ENCODE data around the gene DMXL1. TPM values are rescaled to one million over a fixed set of nuclear protein-coding genes. Genes with fewer than 3 reads are reported as not detected.
"Not testable (repeated sequence)": the region's sequence is repeated elsewhere in the genome, so short reads cannot be mapped to it uniquely, and the experiment has no call there.

Gene DMXL1
- total RNA-seq, 1 donor: 21.8 TPM

DNA sequence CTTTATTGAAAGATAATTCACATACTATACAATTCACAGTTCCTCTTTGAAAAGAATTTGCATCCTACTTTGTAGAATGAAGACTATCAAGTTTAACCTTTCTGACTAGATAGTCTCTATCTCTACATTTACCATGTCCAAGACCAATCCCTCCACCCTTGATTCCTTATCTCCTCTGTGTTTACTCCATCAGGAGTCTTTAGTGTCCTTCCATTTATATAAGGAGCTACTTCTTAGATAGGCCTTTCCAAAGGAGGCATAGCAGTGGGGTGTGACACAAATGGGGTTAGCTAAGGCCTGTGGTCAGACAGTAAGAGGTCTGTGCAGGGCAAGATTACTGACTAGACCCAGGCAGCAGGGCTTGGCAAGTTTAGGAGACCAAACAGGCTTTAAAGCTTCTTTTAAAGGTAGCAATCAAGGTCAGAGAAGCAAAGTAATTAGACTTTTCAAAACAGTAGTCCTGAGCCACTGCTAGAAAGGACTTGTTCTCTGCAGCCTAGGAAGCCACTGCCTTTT is 11.1 kb upstream of the DMXL1 start:
- no peak for DNase-seq (ENCODE audit: low read depth in 2 of 3, low spot score in 2 of 3)

DNA sequence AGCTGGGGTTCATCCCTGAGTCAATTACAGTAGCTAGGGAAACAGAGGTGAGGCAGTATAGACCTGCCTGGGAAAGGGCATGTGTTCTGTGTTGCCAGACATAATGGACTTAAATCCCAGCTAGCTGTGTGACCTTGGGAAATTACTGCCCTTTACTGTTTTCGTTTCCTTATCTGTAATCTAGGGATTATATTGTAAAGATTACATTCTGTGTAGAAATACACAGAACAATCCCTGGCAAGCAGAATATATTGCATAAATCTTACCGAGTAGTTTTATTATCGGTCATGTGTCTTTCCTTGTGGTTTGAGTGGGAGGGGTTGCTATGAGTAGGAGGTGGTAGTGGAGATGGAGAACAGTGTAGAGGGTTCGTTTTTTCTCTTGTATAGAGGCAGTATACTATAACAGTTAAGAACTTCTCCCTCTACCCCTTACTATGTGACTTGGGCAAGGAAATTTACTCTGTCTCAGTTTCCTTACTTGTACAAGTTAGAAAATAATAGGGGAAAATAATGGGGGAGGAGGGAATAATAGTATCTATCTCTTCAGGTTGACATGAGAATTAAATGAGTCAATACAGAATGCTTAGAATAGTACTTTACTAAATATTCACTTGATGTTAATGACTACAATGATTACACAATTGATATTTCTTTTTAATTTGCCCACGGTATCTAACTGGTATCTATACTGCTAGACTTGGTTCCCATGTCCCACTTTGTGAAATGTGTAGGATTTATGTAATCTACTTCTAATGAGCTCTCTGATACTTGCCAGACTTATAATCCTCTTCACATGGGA is 7.1 kb upstream of the DMXL1 start:
- peak in 1 of 3 donors; percentile 65 for DNase-seq (ENCODE audit: low read depth in 2 of 3, low spot score in 2 of 3)

DNA sequence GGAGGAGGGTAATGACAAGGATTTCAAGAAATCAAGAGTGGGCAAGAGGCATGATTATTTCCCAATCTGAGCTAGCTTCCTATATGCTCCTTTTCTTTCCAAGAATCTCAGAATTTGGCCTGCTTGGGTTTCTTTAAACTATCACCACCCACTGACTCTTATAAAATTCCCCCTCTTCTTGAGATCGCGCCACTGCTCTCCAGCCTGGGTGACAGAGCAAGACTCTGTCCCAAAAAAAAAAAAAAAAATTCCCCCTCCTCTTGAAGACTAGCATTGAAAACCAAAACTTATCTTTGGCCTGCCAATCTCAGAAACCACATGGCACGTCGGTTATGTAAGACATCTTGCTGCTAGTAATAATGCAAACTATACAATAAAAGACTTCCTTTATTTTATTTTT is 3.4 kb upstream of the DMXL1 start:
- peak in 1 of 3 donors; percentile 13 for DNase-seq (ENCODE audit: low read depth in 2 of 3, low spot score in 2 of 3)

DNA sequence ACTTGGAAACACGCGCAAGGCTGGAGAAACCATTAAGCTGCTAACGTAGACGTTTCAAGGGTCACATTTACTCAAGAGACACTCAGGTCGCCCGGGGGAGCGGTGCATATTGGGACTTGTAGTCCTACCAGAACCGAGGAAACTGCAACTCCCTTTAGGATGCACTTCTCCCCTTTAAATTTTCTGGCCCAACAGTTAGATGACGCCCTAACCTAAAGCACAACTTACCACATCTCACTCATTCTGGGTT is 384 bp upstream of the DMXL1 start:
- DNase-seq (ENCODE audit: low read depth in 2 of 3, low spot score in 2 of 3): no peak

DNA sequence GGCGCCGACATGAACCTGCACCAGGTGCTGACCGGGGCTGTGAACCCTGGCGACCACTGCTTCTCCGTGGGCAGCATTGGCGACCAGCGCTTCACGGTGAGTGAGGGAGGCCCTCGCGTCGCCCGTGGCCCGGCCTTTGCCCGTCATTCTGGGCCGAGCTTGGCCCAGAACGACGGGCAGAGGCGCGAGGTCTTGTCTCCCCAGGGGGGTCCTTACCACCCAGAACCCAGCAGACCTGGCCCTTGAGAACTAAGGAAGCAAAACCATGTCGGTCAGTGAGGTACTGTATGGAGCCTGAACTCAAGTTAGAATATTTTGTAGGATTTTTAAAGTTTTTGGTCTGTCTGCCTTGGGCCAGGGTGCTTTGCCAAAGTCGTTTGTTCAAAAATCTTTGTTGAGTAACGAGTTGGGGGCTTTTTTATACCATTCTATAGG is 691 bp downstream of the DMXL1 start:
- DNase-seq (ENCODE audit: low read depth in 2 of 3, low spot score in 2 of 3): peak in 1 of 3 donors; percentile 16

DNA sequence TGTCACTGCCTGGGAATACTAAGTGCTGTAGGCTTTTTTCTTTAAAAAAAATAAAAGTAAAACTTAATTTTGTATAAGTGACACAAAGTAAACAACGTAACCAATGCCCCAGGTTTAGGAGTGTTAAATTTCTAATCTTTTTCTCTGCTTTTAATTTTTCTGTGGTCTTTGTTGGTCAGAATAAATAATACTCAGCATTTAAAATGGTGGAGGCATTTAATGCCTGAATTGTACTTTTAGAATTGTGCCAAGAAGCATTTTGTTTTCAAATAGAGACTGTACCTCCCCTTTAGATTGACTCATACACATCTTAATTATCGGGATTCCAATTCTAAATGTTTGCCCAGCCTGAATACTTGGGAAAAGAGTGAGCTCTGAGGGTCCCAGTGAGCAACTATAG is 1.6 kb downstream of the DMXL1 start:
- DNase-seq (ENCODE audit: low read depth in 2 of 3, low spot score in 2 of 3): no peak

DNA sequence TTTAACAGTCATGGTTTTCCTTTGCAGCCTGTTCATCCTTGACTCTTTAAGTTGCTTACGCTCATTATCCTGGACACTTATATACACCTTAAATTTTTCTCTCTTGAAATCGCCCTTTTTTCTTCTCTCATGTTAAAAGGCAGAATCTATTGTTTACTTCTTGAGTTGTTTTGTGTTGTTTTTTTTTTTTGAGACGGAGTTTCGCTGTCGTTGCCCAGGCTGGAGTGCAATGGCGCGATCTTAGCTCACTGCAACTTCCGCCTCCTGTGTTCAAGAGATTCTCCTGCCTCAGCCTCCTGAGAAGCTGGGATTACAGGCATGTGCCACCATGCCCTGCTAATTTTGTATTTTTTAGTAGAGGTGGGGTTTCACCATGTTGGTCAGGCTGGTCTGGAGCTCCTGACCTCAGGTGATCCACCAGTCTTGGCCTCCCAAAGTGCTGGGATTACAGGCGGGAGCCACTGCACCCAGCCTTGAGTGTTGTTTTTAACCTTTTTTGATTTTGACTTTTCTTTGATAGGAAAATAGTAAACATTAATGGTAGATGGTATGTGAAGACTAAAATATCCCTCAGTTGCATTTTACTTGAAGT is 3.0 kb downstream of the DMXL1 start:
- not testable (repeated sequence) for DNase-seq (ENCODE audit: low read depth in 2 of 3, low spot score in 2 of 3)

DNA sequence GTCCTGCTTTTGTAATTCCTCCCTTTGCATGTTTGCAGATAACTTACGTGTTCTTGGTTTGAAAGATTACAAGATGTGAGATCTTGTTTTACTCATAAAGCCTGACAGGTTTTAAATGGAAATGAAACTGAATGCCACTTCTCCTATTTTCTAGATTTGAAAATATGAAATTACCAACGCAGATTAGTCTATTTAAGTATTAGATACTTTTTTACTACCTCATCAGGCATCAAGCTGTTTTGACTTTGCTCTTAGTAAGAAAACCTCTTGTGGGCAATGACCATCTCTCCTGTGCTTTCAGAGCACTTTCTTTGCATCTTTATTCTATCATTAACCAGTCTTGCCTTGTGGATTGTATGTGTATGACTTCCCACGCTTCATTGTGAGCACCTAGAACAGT is 3.5 kb downstream of the DMXL1 start:
- no peak for DNase-seq (ENCODE audit: low read depth in 2 of 3, low spot score in 2 of 3)

DNA sequence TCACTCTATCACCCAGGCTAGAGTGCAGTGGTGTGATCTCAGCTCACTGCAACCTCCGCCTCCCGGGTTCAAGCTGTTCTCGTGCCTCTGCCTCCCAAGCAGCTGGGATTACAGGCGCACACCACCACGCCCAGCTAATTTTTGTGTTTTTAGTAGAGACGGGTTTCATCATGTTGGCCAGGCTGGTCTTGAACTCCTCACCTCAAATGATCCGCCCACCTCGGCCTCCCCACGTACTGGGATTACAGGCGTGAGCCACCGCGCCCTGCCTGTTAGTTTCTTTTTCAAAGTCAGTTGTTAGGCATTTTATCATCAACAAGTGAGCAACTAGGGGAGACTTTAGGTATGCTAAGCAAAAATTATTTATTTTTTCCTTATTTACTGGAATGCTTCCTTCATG is 4.4 kb downstream of the DMXL1 start:
- not testable (repeated sequence) for DNase-seq (ENCODE audit: low read depth in 2 of 3, low spot score in 2 of 3)

DNA sequence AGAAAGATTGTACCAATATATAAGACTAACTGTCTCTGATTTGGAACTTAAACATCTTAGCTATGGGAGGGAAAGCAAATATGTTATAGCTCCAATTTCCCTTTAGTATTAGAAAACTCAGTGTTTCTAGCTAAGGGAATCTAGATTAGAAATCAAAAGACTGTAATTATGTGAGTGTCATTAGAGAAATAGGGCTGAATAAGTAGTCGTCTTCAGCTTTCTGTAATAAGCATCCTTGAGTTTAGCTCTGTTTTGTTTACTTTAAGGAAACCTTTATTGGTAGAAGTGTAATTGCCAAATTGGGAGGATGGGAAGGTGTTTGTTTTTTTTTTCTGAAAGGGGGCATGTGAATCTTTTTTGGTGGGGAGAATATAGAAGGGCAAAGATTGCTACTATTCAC is 5.2 kb downstream of the DMXL1 start:
- no peak for DNase-seq (ENCODE audit: low read depth in 2 of 3, low spot score in 2 of 3)

DNA sequence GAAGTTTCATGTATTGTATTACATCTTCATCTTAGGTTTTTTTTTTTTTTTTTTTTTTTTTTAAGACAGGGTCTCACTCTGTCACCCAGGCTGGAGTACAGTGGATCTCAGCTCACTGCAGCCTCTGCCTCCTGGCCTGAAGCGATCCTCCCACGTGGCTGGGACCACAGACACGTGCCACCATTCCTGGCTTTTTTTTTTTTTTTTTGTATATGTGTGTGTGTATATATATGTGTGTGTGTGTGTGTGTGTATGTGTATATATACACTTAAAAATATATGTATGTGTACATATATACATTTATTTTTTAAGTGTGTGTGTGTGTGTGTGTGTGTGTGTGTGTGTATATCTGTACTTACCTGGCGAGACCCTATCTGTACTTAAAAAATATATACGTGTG is 6.6 kb downstream of the DMXL1 start:
- DNase-seq (ENCODE audit: low read depth in 2 of 3, low spot score in 2 of 3): no peak

DNA sequence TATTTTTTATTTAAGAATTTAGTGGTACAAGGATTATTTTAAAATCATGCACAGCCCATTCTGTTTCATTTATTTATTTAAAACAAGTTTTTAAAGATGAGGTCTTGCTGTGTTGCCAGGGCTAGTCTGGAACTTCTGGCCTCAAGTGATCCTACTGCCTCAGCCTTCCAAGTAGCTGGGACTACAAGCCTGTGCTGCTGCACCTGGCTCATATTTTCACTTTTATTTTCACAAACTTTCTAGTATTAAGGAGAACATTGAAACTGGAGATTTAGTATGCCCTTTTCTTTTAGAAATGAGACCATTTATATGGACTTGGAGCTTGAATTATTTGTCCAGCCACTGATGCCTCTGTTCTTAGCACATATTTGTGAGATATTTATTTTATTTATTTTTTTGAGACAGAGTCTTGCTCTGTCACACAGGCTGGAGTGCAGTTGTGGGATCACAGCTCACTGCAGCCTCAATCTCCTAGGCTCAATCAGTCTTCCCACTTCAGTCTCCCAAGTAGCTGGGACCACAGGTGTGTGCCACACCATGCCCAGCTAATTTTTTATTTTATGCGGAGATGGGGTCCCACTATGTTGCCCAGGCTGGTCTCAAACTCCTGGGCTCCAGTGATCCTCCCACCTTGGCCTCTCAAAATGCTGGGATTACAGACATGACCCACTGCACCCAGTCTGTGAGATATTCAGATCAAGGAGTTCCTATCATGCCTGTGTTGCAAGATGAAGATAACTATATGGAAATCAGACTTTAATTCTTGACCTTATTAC is 7.4 kb downstream of the DMXL1 start:
- no peak for DNase-seq (ENCODE audit: low read depth in 2 of 3, low spot score in 2 of 3)

DNA sequence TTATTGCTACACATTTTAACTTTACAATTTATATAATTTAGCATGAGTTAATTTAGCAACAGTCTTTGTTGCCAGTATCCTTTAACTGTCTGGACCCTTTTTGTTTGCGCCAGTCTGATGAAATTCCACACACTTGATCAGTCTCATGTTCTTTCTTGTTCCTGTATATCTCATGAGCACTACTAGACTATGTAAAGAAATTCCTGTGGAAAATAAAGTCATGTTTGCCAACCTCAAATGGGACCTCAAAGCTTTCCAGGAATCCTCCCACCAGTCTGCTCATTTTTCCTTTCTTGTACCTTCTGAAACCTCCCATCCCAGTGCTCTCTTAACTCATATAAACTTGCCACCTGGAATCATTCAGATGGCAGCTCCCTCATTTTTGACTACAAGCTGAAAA is 8.0 kb downstream of the DMXL1 start:
- no peak for DNase-seq (ENCODE audit: low read depth in 2 of 3, low spot score in 2 of 3)

DNA sequence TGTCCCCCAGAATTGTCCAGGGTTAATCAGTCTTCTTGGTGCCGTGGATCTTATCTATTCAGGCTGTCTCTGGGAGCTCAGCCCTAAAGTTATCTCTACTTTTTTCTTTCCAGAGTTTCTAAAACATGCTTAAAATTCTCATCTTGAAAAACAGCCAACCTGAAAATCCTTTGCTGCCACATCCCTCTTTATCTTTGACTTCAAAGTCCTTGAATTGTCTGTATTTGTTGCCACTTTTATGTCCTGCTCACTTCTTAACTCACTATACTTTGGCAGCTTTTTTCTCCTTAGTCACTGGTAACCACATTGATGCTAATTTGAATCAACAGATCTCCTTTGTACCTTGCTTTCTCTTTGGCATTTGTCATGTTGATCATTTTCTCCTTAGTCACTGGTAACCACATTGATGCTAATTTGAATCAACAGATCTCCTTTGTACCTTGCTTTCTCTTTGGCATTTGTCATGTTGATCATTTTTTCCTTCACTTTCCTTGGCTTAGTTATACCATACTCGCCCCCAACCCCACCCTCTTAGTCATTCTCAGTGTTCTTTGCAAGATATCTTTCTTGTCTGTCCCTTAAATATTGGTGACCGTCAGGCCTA is 8.5 kb downstream of the DMXL1 start:
- peak in 1 of 3 donors; percentile 34 for DNase-seq (ENCODE audit: low read depth in 2 of 3, low spot score in 2 of 3)

DNA sequence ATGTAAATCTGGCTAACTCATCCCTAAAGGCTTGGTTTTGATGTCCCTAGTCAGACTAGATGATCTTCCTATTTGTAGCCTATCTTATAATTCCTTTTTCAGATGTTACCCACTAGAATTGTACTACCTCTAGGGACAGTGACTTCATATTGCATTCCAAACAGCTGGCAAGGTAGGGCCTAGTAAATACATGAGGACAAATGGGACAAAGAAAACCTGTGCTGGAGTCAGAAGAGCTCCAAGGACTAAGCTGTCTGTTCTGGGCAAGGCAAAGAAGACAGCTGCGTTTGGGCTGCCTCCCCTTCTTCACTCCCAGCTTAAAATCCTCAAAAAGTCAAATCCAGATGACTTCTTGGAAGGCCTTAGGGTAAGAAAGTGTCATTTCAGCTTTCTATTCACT is 10.0 kb downstream of the DMXL1 start:
- no peak for DNase-seq (ENCODE audit: low read depth in 2 of 3, low spot score in 2 of 3)

DNA sequence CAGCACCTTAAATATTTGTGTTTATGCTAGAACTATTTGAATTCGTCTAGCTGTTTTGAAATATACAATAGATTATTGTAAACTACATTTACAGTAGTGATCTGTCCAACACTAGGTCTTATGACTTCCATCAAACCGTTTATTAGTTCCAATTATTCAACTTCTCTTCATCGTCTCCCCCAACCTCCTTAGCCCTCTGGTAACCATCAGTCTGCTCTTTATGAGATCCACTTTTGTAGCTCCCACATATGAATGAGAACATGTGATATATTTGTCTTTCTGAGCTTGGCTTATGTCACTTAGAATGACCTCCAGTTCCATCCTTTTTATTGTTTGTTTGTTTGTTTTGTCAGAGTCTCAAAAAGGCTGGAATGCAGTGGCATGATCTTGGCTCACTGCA is 11.8 kb downstream of the DMXL1 start:
- DNase-seq (ENCODE audit: low read depth in 2 of 3, low spot score in 2 of 3): no peak

DNA sequence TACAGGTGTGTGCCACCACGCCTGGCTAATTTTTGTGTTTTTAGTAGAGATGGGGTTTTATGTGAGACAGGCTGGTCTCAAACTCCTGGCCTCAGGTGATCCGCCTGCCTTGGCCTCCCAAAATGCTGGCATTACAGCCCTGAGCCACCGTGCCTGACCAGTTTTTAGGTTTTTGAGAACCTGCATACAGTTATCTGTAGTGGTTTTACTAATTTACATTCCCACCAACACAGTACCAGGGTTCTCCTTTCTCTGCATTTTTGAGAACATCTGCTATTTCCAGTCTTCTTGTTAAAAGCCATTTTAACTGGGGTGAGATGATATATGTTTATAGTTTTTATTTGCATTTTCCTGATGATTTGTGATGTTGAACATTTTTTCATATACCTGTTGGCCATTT is 12.8 kb downstream of the DMXL1 start:
- DNase-seq (ENCODE audit: low read depth in 2 of 3, low spot score in 2 of 3): no peak

DNA sequence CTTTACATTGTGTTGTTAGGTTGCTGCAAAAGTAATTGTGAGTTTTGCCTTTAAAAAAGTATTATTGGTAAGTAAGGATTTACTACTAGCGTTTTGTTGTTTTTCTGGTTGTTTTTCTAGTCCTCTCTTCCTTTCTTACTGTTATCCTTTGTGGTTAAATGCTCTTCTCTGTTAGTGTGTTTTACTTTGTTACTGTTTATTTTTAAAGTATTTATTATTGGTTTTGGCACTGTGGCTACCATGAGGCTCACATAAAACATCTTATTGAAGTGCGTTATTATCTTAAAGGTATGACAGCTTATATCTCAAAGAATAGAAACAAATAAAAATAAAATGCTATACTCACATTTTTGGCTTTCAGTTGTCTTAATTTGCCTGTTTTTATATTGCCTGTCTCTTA is 17.6 kb downstream of the DMXL1 start:
- DNase-seq (ENCODE audit: low read depth in 2 of 3, low spot score in 2 of 3): no peak

DNA sequence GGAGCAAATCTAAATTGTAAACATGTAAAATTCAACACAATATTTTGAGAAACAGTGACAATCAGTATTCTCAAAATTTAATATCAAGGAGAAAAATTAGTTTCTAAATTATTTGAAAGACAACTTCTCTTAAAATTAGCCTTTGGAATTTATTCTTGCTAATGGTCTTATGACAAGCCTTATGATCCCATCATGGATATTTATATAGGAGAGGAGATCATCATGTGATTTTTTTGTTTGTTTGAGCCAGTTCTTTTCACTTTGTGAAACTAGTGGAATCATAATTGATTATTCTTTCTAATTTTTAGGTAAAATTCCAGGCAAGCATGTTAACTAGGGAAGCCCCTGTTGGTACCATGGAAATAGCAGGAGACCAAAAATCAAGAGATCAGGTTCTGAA is 24.7 kb downstream of the DMXL1 start:
- DNase-seq (ENCODE audit: low read depth in 2 of 3, low spot score in 2 of 3): no peak

DNA sequence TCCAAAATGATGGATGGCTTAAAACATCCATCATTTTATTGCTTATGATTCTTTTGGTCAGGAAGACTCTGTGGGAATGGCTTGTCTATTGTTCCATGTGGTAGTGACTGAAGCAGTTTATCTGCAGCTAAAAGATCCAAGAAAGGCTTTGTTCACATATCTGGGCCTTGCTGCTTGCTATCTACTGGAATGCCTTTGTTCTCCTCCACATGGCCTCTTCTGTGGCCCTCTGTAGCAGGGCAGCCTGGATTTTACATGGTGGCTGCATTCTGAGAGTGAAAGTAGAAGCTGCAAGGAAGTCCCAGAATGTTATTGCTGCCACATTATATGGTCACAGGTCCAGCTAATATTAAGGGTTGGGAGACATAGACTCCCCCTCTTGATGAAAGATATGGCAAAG is 35.1 kb downstream of the DMXL1 start:
- no peak for DNase-seq (ENCODE audit: low read depth in 2 of 3, low spot score in 2 of 3)

DNA sequence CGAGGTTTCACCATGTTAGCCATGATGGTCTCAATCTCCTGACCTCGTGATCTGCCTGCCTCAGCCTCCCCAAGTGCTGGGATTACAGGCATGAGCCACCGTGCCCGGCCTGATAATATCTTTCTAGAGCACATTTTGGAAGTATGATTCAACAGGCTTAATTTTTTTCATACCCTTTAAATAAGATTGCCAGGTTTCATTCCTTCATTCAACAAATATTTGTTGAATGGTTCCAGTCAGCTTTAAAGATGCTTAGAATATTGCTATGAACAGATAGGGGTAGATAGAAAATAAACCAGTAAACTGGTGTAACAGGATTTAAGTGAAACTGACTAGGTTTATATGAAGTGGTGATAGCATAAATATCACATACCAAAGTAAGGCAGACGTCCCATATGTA is 41.3 kb downstream of the DMXL1 start:
- DNase-seq (ENCODE audit: low read depth in 2 of 3, low spot score in 2 of 3): no peak

Measured in hematopoietic multipotent progenitor cell (in vitro differentiated cells).